HL-60/S4 (cell line): ENCODE data around the gene NCOA3.
"Not testable (repeated sequence)": the region's sequence is repeated elsewhere in the genome, so short reads cannot be mapped to it uniquely, and the experiment has no call there.

Experiments used
- in situ Hi-C: fragments of 300-500 bp; cut with MboI; formaldehyde crosslinking; loops from 2 replicates; pipeline ENCODE4 v1.14.3; 2022; ENCODE audit warnings: low sequenced_read_pairs

Gene NCOA3

DNA sequence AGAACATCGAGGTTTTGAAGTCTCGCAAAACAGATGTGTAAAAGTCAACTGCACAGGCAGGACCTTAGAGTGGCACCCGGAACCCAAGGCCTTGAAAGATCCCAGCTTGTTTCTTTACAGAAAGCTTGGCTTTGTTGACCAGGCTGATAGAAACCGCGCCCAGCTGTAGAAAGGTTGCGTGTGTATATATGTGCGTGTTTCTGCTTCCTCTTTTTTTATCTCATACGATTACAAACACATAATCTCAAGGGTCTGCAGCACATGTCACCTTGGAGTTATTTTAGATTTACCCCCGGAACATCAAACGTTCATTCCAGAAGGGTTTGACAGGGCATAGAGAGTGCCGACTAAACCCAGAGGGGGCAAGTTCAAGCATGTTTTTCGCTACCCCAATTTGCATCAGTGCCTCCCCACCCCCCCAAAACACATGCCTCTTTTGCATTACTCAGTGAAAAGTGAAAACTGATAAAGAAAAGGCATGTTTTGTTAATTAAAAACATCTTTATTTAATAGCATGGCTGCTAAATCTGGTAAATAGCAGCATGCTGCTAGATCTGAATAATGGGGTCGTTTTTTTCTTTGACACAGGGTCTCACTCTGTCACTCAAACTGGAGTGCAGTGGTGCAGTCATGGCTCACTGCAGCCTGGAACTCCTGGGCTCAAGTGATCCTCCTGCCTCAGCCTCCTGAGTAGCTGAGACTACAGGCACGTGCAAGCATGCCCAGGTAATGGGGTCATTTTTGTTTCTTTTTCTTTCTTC is 33.2 kb upstream of the NCOA3 start:
- in situ Hi-C loops: no loop called here

- in situ Hi-C loops: no loop called here
Measured at GRCh38 chr20:47475419-47476044, 26.2 kb upstream of the NCOA3 start.

GRCh38 chr20:47476452-47476851 is 25.2 kb upstream of the NCOA3 start:
- in situ Hi-C loops: no loop called here

DNA sequence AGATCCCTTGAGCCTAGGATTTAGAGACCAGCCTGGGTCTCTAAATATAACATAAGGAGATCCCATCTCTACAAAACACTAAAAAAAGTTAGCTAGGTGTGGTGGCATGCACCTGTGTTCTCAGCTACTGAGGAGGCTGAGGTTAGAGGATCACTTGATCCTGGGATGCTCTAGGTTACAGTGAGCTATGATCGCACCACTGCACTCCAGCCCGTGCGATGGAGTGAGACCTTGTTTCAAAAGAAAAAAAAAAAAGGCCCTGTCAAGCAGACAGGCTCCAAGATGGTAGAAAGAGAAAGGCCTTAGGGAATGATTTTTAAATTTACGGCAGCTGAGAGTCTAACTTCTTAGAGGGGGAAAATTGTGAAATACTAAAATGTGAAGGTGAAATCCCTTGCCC is 22.6 kb upstream of the NCOA3 start:
- in situ Hi-C loops: no loop called here

DNA sequence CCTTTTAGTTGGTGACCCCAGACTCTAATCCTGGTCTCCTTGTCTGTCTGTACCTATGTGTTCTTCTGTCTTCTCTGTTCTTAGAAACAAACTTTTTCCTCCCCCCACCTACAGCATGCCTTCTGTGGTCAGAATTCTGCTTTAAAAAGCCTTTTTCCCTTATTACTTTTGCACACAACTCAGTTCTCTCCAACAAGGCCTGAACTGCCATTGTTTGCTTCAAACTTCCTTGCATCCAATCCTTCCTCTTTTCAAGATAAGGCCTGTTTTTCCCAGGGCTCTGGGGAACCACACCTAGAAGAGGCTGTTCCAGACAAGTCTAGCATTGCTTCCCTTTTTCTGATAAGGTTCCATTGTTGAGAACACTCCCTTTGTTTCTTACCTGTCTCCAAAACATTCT is 22.2 kb upstream of the NCOA3 start:
- in situ Hi-C loops: no loop called here

DNA sequence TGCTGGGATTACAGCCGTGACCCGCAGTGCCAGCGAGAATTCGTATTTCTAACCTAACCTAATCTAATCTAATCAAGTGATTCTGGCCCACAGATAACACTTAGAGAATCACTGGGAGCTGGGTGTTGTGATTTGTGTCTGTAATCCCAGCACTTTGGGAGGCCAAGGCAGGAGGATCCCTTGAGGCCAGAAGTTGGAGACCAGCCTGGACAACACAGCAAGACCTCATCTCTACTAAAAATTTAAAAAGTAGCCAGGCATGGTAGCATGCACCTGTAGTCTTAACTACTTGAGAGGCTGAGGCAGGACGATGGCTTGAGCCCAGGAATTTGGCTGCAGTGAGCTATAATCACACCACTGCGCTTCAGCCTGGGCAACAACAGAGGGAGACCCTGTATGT is 21.4 kb upstream of the NCOA3 start:
- in situ Hi-C loops: no loop called here

- in situ Hi-C loops: no loop called here
Measured at GRCh38 chr20:47480705-47481104, 21.0 kb upstream of the NCOA3 start.

- in situ Hi-C loops: no loop called here
Measured at GRCh38 chr20:47481330-47482216, 20.1 kb upstream of the NCOA3 start.

DNA sequence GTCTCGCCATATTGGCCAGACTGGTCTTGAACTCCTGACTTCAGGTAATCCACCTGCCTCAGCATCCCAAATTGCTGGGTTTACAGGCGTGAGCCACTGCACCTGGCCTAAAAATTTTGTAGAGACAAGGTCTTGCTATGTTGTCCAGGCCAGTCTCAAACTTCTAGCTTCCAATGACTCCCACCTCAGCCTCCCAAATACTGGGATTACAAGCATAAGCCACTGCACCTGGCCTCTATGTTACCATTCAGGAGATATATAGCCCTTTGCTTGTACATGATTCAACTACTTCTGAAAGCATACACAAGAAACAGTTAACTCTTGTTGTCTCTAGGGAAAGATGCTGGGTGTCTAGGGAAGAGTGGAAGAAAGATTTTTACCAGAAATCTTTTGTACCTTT is 19.0 kb upstream of the NCOA3 start:
- in situ Hi-C loops: no loop called here

DNA sequence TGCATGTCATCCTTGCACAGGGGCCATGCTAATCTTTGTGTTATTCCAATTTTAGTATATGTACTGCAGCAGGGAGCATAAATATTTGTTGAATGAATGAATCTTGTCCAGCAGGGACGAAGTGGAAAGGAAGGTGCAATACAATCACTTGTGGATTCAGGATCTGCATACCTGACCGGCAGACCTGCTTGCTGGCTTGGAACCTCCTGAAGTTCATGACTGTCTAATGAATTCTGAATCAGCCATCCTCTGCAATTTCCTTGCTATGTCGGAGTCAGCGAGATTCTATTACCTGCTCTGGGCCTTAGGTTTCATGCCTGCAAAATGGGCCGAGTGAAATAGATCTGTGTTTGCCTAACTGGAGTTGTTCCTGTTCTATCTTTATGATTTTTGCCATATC is 17.4 kb upstream of the NCOA3 start:
- in situ Hi-C loops: no loop called here

GRCh38 chr20:47487175-47487917 is 14.3 kb upstream of the NCOA3 start:
- in situ Hi-C loops: no loop called here

GRCh38 chr20:47489448-47489872 is 12.2 kb upstream of the NCOA3 start:
- in situ Hi-C loops: no loop called here

- in situ Hi-C loops: no loop called here
Measured at GRCh38 chr20:47490795-47491194, 10.9 kb upstream of the NCOA3 start.

- in situ Hi-C loops: no loop called here
Measured at GRCh38 chr20:47492284-47492683, 9.4 kb upstream of the NCOA3 start.

DNA sequence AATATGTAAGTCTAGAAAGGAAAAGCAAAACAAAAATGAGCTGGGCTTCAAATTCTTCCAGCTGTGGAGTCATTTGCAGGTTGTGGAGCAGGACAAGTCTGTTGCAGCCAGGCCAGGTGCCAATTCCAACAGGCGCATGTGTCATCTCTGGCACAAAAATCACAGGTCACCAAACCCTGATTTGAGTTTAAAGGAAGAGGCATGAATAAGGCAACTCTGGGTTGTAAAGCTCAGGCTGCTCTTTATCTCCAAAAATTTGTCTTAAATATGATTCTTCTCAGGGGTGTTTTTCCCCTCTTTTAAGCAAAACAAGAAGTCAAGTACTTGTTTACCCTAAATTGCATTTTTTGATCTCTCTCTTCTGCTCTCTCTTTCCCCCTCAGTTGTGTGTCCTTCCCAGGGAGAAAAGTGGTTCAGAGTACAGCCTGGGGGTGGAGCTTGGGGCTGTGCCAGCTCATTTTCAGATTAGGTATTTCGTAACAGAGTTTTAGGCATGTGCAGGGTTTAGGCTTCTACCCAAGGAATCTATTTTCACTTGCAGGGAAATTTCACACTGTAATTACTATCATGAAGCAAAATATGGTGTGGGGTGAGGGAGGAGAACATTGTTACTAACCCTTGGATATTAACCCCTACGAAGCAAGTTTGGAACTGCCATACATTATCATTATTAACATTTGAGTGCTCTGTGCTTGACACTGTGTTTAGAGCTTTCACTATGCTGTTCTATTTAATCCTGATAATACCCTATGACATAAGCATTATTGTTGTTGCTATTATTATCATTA is 8.3 kb upstream of the NCOA3 start:
- in situ Hi-C loops: no loop called here

GRCh38 chr20:47493963-47494293 is 7.8 kb upstream of the NCOA3 start:
- in situ Hi-C loops: no loop called here

DNA sequence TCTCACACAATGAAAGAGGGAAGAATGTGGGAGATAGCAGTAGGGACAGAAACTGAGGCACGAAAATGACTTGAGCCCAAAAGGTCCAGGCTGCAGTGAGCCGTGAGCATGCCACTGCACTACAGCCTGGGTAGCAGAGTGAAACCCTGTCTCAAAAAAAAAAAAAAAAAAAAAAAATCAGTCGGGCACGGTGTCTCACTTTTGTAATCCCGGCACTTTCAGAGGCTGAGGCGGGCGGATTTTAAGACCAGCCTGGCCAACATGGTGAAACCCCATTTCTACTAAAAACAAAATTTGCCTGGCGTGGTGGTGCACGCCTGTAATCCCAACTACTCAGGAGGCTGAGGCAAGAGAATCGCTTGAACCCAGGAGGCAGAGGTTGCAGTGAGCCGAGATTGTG is 7.1 kb upstream of the NCOA3 start:
- in situ Hi-C loops: not testable (repeated sequence)

- in situ Hi-C loops: no loop called here
Measured at GRCh38 chr20:47496118-47496517, 5.6 kb upstream of the NCOA3 start.

GRCh38 chr20:47498606-47499005 is 3.1 kb upstream of the NCOA3 start:
- in situ Hi-C loops: no loop called here

- in situ Hi-C loops: no loop called here
Measured at GRCh38 chr20:47499053-47499452, 2.6 kb upstream of the NCOA3 start.
